ENCODE measurements around the gene ARL15.

The ARL15 gene

GRCh38 chr5:53913941-53914340 lies 396.4 kb downstream of the ARL15 start:
- Histone ChIP-seq H3K4me3 (ENCODE audit: low read depth, low read length) (no peak overlapping the region), H3K9ac (no peak overlapping the region), H3K4me2 (ENCODE audit: low read length) (no peak overlapping the region), H2AFZ (no peak overlapping the region), H3K9me3 (ENCODE audit: control insufficient read depth, low read length) (no peaks in the 10 kb centered on the region), H3K36me3 (ENCODE audit: control insufficient read depth, insufficient read depth, low read length) (no peaks in the 10 kb centered on the region), H3K79me2 (no peaks in the 10 kb centered on the region), H3K4me1 (no peaks in the 10 kb centered on the region), H3K27me3 (ENCODE audit: control insufficient read depth, insufficient read depth, low read length) (no peaks in the 10 kb centered on the region), H3K27ac (no peak overlapping the region)
- TF ChIP-seq CTCF (IDR thresholded peaks at IDR 0.05): no peak

- H3K27ac ChIP-seq: no peak overlapping the region
- no peak overlapping the region for H3K4me3 ChIP-seq (ENCODE audit: low read depth, low read length)
- no peaks in the 10 kb centered on the region for H3K27me3 ChIP-seq (ENCODE audit: control insufficient read depth, insufficient read depth, low read length)
- H3K9ac ChIP-seq: no peak overlapping the region
- no peaks in the 10 kb centered on the region for H3K36me3 ChIP-seq (ENCODE audit: control insufficient read depth, insufficient read depth, low read length)
- H3K4me1 ChIP-seq: no peaks in the 10 kb centered on the region
- no peak for TF ChIP-seq CTCF (IDR thresholded peaks at IDR 0.05)
- no peaks in the 10 kb centered on the region for H3K79me2 ChIP-seq
- H3K9me3 ChIP-seq (ENCODE audit: control insufficient read depth, low read length): no peaks in the 10 kb centered on the region
- H3K4me2 ChIP-seq (ENCODE audit: low read length): no peak overlapping the region
- H2AFZ ChIP-seq: no peak overlapping the region
These were observed 401.6 kb downstream of the ARL15 start for GRCh38 chr5:53908757-53909156.

GRCh38 chr5:53907827-53908226 lies 402.5 kb downstream of the ARL15 start:
- no peak overlapping the region for H3K4me3 ChIP-seq (ENCODE audit: low read depth, low read length)
- no peaks in the 10 kb centered on the region for H3K36me3 ChIP-seq (ENCODE audit: control insufficient read depth, insufficient read depth, low read length)
- no peak overlapping the region for H3K4me2 ChIP-seq (ENCODE audit: low read length)
- TF ChIP-seq CTCF (IDR thresholded peaks at IDR 0.05): no peak
- H3K9ac ChIP-seq: no peak overlapping the region
- no peaks in the 10 kb centered on the region for H3K27me3 ChIP-seq (ENCODE audit: control insufficient read depth, insufficient read depth, low read length)
- H3K79me2 ChIP-seq: no peaks in the 10 kb centered on the region
- H3K9me3 ChIP-seq (ENCODE audit: control insufficient read depth, low read length): no peaks in the 10 kb centered on the region
- no peaks in the 10 kb centered on the region for H3K4me1 ChIP-seq
- H2AFZ ChIP-seq: no peak overlapping the region
- H3K27ac ChIP-seq: no peak overlapping the region

- Histone ChIP-seq H3K4me2 (ENCODE audit: low read length) (no peak overlapping the region), H3K9me3 (ENCODE audit: control insufficient read depth, low read length) (no peaks in the 10 kb centered on the region), H3K36me3 (ENCODE audit: control insufficient read depth, insufficient read depth, low read length) (no peaks in the 10 kb centered on the region), H3K4me3 (ENCODE audit: low read depth, low read length) (no peak overlapping the region), H3K9ac (no peak overlapping the region), H3K79me2 (no peaks in the 10 kb centered on the region), H2AFZ (no peak overlapping the region), H3K27ac (no peak overlapping the region), H3K27me3 (ENCODE audit: control insufficient read depth, insufficient read depth, low read length) (no peaks in the 10 kb centered on the region), H3K4me1 (no peaks in the 10 kb centered on the region)
- TF ChIP-seq CTCF (IDR thresholded peaks at IDR 0.05): no peak
These were observed 403.6 kb downstream of the ARL15 start for GRCh38 chr5:53906736-53907135.

- H2AFZ ChIP-seq: no peak overlapping the region
- no peaks in the 10 kb centered on the region for H3K27me3 ChIP-seq (ENCODE audit: control insufficient read depth, insufficient read depth, low read length)
- TF ChIP-seq CTCF (IDR thresholded peaks at IDR 0.05): no peak
- no peak overlapping the region for H3K4me2 ChIP-seq (ENCODE audit: low read length)
- no peak overlapping the region for H3K27ac ChIP-seq
- H3K9me3 ChIP-seq (ENCODE audit: control insufficient read depth, low read length): no peaks in the 10 kb centered on the region
- no peaks in the 10 kb centered on the region for H3K4me1 ChIP-seq
- H3K4me3 ChIP-seq (ENCODE audit: low read depth, low read length): no peak overlapping the region
- H3K79me2 ChIP-seq: no peaks in the 10 kb centered on the region
- no peaks in the 10 kb centered on the region for H3K36me3 ChIP-seq (ENCODE audit: control insufficient read depth, insufficient read depth, low read length)
- H3K9ac ChIP-seq: no peak overlapping the region
These were observed 408.0 kb downstream of the ARL15 start for GRCh38 chr5:53902296-53902907.

Data from parathyroid adenoma (tissue), 2 donors.